SKM-1 treated with dmso at 0.1 percent for 144 hours (cell line): ENCODE data around the gene ANKRD34A.

Experiments used
- DNase-seq: peaks from one replicate; lab custom pipeline; 2025; ENCODE audit not compliant: unreplicated experiment; lab: John Stamatoyannopoulos, UW

ANKRD34A gene

DNA sequence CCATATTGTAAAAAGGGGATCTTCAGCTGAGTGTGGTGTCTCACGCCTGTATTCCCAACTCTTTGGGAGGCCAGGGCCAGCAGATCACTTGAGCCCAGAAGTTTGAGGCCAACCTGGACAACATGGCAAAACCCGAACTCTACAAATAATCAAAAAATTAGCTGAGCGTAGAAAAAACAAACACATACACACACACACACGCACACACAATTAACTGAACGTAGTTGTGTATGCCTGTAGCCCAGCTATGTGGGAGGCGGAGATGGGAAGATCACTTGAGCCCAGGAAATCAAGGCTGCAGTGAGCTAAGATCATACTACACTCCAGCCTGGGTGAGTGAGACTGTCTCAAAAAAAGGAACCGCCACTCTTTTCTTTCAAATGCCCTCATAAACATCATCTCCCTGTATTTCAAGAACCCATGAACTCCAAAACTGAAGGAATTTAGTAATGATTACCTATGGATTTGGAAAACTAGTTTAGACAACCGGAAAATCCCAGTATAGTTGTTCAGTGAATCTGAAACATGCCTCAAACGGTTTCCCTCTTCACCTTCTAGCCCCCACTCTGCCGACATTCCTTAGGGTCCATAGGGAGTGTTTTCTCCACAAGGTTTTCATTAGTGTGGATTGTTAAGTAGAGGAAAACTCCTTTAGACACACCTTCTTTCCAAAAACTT, 27.5 kb upstream of the ANKRD34A start:
- no peak for DNase-seq

DNA sequence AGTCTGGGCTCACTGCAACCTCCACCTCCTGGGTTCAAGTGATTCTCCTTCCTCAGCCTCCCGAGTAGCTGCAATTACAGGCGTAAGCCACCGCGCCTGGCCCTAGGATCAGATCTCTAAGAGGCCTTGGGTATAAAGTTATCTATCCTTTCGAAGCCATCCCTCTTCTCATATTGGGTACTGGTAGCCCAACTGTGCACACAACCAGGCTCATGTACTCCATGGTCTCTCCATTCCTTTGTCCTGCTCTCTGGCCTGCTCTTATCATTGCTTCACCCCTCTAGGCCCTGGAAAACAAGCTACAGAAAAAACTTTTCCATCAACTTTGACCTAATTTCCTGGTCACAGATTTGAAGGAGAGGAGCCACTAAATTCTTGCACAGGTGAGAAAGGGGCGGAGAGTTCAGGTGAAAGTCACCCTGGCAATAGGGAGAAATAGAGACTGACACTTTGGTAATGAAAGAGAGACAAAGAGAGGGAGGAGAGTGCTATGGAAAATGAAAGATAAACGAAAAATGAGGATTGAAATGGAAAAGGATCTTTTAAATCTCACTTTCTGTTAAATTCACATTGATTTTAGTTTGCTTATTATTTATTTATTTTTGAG, 26.0 kb upstream of the ANKRD34A start:
- DNase-seq = no peak

DNA sequence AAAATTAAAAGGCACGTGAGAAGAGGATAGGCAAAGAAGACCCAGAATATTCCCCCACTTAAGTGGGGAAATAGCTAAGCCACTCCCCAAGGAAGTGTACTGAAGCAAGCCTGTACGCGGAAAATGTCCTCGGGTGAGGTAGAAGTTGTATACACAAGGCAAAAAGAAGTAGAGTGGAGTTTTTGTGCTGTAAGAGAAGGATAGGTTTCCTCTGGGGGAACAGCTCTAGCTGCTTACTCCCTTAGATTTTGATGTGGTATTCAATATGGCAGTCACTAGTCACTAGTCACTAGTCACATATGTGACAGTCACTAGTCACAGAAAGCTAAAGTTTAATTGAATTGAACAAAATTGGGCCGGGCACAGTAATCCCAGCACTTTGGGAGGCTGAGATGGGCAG, 24.4 kb upstream of the ANKRD34A start:
- no peak for DNase-seq

DNA sequence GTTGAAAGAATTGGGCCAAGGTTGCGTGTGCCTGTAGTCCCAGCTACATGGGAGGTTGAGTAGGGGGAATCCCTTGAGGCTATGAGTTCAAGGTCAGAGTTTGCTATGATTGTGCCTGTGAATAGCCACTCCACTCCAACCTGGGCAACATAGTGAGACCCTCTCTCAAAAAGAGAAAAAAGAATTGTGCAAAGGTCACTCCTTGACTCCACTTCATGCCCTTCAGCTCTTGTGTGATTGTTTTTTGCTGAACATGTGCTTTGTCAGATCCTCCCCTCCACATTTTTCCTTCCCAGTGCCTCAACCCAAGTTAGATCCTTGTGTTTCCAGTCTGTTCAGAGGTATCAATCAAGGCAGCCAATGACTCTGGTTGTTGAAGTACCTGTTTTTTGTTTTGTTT, 23.6 kb upstream of the ANKRD34A start:
- no peak for DNase-seq

DNA sequence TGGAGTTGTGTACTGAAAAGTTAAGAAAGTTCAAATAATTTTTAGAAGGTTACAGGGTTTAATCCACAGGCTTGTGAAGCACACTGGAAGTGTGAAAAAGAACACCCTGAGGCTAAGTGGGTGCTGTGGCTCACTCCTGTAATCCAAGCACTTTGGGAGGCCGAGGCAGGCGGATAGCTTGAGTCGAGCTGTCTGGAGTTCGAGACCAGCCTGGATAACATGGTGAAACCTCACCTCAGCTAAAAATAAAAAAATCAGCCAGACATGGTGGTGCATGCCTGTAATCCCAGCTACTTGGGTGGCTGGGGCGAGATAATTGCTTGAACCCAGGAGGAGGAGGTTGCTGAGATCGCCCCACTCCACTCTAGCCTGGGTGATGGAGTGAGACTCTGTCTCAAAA, 22.2 kb upstream of the ANKRD34A start:
- no peak for DNase-seq

DNA sequence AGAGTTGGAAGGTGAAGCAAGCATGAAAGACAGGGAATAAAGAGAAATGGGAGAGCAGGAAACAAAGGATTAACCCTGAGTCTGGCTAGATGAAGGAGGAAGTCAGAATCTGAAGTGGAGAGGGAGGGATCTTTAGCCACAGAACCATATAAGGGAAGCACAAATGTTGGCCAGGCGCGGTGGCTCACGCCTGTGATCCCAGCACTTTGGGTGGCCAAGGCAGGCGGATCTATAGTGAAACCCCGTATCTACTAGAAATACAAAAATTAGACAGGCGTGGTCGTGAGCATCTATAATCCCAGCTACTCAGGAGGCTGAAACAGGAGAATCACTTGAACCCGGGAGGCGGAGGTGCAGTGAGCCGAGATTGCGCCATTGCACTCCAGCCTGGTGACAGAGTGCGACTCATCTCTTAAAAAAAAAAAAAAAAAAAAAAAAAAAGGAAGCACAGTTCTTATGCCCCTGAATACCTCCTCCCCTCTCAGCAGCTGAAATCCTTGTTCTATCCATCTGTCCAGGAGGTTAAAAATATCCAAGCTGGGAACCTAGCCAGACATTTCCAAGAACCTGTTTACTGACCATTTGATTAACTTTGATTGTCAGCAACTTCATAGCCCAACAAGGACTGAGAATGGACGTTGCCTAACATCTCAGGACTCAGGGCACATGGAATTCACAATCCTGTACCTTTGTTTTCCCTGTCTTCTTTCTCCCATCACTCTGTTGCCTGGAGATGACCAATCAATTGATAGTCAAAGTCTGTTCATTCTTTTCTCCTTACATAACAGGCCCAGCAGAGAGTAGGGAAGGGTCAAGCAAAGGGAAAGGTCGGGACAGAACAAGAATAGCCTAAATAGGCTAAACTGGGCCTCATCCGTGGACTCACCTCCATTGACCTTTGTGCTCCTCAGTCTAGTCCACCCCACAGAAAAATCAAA, 21.4 kb upstream of the ANKRD34A start:
- peak; percentile 93 for DNase-seq

DNA sequence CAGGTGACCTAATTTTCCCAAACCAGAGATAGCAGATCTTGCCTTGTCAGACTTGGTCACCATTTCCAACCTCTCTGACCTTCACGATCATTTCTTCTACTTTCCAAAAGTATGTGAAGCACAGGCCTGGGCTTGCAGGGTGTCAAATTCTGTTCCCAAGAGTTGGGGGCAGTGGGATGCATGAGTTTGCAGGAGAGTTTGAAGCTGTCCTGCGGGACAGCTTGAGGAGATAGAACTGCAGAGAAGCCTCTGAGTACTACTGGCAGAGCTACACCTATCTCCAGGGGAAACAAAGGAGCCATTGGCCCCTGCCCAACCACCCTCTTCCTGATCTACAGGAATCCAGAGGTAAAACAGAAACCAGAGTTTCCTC, 20.7 kb upstream of the ANKRD34A start:
- no peak for DNase-seq

DNA sequence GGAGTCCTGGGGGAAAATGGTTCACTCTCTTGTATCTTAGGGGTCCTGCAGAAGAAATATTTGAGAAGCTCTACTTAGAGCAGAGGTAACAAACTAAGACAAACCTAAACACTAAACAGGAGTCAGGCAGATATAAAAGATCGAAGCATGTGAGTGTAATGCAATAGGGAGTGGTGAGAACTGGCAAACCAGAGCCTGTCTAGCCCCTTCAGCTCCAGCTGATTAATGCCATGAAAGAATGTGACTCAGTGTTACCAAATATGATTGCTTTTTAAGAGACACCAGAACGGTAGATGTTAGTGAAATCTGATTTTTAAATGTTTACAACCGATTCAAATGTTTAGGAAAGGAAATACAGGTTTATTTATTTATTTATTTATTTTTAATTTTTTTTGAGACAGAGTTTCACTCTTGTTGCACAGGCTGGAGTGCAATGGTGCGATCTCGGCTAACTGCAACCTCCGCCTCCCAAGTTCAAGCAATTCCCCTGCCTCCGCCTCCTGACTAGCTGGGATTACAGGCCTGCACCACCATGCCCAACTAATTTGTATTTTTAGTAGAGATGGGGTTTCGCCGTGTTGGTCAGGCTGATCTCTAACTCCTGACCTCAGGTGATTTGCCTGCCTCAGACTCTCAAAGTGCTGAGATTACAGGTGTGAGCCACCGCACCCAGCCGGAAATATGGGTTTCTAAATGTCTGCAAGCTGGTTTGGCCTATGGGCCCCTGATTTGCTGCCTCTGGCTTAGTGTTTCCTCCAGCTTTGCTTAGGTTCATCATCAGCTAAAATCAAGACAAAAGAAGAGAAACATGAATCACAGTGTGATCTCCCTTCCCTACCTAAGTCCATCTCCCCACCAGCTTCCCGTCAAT, 19.8 kb upstream of the ANKRD34A start:
- no peak for DNase-seq

DNA sequence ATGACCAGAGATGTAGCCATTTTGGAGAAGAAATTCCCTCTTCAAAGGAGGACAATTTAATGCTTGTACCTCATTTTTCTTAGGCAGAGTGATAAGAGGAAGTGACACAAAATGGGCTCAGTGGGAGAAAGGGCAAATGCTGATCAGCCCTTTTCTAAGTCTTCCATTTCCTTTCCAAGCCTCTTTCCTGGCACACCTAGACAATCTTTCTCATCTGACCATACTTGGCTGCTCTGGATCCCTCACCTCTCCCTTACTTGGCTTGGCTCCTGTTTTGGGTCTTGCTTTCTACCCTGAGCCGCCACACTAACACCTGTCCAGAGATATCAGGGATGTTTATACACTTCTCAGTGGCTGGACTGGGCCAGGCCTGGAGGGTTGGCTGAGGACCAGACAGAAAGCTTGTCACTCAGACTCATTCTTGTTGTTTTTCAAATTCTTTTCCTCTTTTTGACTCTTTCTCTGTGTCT, 18.9 kb upstream of the ANKRD34A start:
- no peak for DNase-seq

DNA sequence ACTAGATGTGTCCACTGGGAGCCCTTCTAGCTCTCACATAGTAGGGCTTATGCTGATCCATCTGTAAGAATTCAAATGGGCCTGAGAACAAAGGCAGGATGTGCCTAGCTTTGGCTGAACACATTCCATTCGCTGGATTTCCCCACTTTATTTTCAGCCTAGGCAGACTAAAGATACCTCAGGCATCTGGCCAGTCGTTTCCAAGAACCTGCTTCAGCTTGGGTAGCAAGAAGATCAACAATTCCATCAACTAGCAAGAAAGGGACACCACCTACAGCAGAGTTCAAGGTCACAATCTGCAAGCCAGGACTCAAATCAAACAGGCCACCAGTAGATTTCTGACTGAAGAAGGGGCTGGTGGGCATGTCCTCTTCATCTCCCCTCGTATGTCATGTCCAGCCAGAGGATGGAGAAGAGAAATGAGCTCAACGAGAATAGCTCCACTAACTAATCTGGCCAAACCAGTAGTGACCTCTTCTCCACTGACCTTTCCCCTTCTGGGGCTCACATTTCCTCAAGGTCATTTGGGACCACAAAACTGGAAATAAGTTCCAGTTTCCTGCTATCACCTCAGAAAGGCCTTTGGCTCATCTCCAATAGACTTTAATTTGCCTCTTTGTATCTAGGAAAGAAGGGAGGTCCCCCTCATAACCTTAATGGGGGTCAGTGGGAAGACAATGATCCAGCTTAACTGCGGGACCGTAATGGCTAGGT, 17.8 kb upstream of the ANKRD34A start:
- DNase-seq = no peak

DNA sequence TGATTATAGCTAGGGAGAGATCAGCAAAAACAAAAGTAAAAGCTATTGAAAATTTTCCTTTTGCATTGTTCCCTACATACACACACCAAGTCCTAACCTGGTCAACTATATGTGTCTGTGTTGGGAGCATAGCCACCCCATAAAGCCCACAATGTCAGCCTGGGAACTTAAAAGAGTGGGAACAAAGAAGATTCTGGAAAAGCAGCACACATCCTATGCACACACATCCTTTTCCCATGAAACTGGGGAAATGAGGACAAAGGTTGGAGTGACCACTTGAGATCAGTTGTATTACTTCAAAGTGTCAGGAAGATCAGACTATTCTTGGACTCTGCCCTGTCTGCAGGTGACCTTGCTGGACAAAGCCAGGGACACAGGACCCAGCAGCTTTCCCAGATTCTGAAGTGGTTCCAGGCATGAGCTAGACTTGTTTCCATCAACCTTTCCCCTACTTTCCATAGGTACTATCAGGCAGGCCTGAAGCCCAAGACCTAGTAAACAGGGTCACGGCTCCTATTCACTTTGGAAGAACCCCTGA, 16.2 kb upstream of the ANKRD34A start:
- DNase-seq = no peak

DNA sequence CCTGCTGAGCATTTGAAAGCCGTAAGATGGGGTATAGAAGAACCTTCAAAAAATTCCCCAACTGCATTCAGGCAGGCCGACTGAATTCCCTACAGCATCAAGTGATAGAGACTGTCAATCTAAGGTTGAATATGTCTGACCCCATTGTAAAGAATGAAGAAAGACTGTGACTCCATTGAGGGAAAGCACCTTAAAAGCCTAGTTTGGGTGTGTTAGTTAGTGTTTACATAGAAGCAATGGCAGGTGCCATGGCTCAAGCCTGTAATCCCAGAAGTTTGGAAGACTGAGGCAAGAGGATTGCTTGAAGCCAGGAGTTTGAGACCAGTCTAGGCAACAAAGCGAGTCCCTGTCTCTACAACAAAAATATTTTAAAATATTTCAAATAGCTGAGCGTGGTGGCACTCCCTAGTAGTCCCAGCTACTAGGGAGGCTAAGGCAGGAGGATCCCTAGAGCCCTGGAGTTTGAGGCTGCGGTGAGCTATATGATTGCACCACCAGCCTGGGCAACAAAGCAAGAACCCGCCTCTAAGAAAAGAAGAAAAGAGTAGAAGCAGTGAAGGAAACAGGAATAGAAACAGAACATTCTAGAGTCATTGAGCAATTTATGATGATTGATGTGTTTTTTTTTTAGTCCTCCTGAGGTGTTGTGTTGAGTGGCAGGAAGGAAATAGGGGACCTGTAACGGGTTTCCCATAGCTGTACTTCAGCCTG, 15.5 kb upstream of the ANKRD34A start:
- peak; percentile 84 for DNase-seq

DNA sequence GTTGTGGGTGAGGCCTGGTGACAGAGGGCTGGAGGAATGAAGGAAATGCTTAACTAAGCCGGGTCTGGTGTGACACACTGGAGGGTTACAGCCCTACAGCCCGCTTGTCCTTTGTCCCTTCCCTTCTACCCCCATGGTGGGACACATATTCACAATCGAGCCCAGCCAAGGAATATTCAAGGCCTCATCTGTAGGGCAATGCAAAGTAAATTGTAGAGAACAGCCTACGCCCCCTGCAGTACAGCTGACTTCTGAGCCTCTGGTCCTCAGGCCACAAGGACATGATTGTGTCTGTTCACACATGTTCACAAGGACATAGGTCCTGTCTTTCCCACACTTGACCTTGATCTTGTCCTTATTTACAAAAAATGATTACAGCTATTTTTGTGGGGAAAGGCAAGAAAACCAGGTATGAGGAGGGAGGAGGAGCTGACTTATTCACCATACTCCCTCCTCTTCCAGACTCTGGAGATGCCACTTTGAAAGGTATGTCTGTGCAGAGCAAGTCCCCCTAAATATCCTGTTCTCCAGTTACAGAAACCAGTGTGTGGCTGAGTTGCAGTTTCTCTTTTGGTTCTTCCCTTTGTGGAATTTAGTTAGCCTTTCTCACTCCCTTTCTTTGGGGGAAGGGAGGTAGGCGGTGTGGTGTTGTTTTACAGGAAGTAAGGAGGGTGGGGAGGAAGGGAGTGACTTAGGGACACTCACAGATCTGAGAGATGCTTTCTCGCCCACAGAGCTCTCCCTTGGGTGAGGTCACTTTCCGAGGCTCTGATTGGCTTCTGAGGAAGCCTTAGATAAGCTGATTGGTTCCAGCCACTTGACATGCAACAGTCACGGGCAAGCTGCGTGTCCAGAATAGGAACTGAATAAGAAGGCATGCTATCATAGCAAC, 14.7 kb upstream of the ANKRD34A start:
- peak; percentile 100 for DNase-seq

DNA sequence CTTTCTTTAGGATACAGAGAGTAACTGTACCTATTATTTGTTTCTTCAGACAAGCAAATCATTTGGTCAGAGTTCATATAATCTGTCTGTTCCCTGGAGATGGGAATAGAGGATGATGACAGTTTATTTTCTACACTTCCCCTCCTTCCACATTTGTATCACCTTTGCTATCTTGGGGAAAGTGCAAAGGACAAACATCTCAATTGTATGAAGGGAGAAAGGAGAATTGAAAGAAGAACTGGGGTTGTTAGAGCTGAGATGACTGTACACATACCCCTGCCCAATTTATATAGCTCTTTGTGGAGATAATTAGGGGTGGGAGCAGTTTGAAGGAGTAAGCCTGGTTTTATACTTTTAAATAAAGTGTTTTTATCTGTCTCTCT, 14.1 kb upstream of the ANKRD34A start:
- no peak for DNase-seq

DNA sequence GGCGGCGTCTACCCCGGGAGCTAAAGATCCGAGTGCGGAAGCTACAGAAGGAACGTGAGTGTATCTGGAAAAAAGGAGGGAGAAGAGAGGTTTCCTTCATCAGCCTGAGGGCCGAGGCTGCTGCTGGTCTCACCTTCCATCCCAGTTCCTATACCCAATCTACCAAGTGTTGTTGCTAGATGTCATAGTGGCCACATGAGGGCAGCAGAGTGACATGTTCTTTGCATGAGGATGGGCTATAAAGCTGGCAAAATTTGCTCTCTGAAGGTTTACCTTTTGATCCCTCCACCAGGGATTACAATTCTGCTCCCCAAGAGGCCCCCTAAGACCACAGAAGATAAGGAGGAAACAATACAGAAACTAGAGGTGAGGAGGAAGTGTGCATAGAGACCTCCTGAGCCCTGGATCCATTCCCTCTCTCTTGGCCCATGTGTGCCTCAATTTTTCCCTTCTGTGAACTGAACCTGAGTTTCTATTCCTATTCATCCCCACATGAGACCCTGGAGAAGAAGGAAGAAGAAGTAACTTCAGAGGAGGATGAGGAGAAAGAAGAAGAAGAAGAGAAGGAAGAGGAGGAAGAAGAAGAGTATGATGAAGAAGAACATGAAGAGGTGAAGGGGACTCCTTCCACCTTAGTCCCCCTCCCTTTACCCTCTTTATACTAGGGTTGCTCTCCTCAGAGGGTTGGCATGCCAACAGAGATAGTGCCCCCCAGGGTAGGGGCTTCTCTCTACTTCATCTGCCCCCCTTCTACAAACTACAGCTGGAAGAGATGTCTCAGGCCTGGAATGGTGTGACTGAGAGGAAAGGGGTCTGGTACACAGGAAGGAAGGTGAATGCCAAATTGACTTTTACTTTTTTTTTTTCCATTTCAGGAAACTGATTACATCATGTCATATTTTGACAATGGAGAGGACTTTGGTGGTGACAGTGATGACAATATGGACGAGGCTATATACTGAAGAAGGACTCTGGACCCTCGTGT, 13.4 kb upstream of the ANKRD34A start:
- peak; percentile 86 for DNase-seq

DNA sequence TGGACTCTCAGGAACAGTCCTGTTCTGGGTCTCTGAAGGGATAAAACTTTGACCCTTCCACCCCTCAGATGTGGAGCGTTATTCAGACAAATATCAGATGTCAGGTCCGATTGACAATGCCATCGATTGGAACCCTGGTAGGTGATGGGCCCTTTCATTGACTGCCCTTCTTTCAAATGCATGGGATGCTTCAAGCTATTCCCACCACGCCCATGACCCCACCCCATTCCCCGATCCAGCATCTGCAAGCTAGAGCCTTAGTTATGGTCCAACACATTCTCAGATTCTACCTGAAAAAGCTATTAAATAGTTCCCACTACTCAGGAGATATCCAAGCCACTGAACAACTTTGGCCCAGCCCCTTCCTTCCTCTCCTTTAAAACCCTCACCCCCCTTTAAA, 12.6 kb upstream of the ANKRD34A start:
- DNase-seq = no peak

DNA sequence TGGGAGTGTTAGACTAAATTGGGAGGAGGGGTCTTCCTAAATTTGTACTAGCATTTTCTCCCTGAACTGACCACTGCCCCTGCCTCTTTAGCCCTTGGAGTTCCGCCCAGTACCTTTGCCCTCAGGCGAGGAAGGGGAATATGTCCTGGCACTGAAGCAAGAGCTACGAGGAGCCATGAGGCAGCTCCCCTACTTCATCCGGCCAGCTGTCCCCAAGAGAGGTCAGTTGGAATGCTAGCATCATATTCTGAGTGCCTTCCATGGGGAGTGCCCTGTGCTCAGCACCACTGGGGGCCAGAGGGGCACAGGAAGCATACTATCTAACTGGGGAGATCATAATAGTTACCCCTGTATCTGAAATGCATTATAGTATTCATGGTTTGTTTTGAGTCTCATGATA, 10.8 kb upstream of the ANKRD34A start:
- DNase-seq = no peak
